PFSK-1 (cell line): ENCODE results near the gene SUSD3.

ENCODE experiments used
- POLR2AphosphoS5 ChIP-seq: IDR thresholded peaks from 2 replicates; pipeline ENCODE4 v1.6.1; 2012; ENCODE audit warnings: low read depth, mild to moderate bottlenecking, control low read depth, low read length, moderate library complexity
- TAF1 ChIP-seq: IDR thresholded peaks from 2 replicates; pipeline ENCODE4 v1.6.1; 2012; ENCODE audit warnings: low read length, control low read depth, borderline replicate concordance; ENCODE audit not compliant: insufficient read depth

DNA sequence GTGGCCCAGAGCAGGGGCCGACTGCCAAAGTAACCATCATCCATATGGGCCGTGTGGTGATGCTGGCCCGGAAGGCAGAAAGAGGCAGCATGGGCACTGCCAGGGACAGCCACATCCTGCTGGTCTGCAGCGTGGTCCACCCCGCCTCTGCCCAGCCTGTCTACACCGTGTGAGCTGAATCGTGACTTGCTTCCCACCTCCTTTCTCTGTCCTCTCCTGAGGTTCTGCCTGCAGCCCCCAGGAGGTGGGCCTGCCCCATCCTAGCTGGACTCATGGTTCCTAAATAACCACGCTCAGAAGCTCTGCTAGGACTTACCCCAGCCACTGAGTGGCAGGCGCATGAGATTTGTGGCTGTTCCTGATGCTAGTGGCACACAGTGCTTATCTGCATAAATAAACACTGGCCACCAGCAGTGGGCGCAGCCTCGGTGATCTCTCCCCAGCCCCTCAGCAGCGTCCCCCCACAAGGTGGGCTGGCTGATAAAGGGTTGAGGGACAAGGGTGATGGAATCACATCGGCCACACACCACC, 22.6 kb upstream of the SUSD3 start:
- no peak for TF ChIP-seq TAF1
- TF ChIP-seq POLR2AphosphoS5: no peak
